ENCODE results near the gene EEF1A1. TPM values are rescaled to one million over a fixed set of nuclear protein-coding genes. Genes with fewer than 3 reads are reported as not detected.

Gene EEF1A1
- total RNA-seq, 1 experiment from 2014 or later: 9,713 TPM

DNA sequence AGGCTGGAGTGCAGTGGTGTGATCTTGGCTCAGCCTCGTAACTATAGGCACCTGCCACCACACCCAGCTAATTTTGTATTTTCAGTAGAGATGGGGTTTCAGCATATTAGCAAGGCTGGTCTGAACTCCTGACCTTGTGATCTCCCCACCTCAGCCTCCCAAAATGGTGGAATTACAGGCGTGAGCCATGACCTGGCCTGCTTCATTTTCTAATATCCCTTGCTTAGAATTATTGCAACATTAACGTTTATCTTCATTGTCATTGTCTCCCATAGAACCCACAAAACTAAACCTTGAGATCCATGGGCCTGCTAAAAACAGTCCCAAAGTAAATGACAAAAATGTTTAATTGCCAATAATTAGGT, 6.1 kb downstream of the EEF1A1 start:
- H3K27ac ChIP-seq (ENCODE audit: low read depth, low read length, poor library complexity, severe bottlenecking): peak overlapping the region; percentile 25
- H3K4me1 ChIP-seq (ENCODE audit: insufficient read depth, low read length, poor library complexity, severe bottlenecking): peaks cover 21% of the 10 kb centered on the region
- no TSS peak for BruUV-seq (replicated peaks)
- ChIA-PET POLR2A (ENCODE audit: low non-redundant PET) (no interaction called here), CTCF (interaction anchor here (0.6 kb wide), 1 partner anchor 66 kb away, joined by 3 read pairs; no protein-coding TSS in a partner anchor)
- peaks cover 52% of the 10 kb centered on the region for H3K36me3 ChIP-seq (ENCODE audit: insufficient read depth, low read length, poor library complexity, severe bottlenecking)
- no peak for TF ChIP-seq EZH2 (IDR thresholded peaks at IDR 0.05; ENCODE audit: borderline replicate concordance, low read depth, low read length, poor library complexity, severe bottlenecking)
- TF ChIP-seq, protein P1, sequence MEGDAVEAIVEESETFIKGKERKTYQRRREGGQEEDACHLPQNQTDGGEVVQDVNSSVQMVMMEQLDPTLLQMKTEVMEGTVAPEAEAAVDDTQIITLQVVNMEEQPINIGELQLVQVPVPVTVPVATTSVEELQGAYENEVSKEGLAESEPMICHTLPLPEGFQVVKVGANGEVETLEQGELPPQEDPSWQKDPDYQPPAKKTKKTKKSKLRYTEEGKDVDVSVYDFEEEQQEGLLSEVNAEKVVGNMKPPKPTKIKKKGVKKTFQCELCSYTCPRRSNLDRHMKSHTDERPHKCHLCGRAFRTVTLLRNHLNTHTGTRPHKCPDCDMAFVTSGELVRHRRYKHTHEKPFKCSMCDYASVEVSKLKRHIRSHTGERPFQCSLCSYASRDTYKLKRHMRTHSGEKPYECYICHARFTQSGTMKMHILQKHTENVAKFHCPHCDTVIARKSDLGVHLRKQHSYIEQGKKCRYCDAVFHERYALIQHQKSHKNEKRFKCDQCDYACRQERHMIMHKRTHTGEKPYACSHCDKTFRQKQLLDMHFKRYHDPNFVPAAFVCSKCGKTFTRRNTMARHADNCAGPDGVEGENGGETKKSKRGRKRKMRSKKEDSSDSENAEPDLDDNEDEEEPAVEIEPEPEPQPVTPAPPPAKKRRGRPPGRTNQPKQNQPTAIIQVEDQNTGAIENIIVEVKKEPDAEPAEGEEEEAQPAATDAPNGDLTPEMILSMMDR (conservative IDR thresholded peaks at IDR 0.05; ENCODE audit: low read depth, low read length): no peak
- no peak overlapping the region for H3K4me3 ChIP-seq (ENCODE audit: low read depth, low read length, poor library complexity, severe bottlenecking)
- no peaks in the 10 kb centered on the region for H3K27me3 ChIP-seq (replicated peaks; ENCODE audit: insufficient read depth, low read depth, low read length, poor library complexity)
- intact Hi-C loops (cut with micrococcal nuclease; ENCODE audit: unreplicated experiment): loop anchor here (1.0 kb wide), 1 partner anchor 96 kb away; no protein-coding TSS in a partner anchor
- H3K9me3 ChIP-seq (ENCODE audit: low read depth, low read length, poor library complexity, severe bottlenecking): no peaks in the 10 kb centered on the region
- DNase-seq (ENCODE audit: low spot score): no peak

DNA sequence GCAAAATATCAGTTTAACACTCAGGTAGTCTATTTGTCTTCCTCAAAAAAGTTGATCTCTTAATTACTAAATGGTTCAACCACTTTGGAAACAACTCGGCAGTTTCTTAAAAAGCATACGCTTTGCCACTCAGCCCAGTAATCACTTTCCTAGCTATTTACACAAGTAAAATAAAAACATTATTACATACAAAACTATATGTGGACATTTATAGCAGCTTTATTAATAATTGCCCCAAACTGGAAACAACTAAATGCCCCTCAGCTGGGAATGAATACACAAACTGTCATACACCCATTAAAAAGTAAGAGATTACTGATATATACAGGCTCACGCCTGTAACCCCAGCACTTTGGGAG, 7.4 kb downstream of the EEF1A1 start:
- Histone ChIP-seq H3K4me1 (ENCODE audit: insufficient read depth, low read length, poor library complexity, severe bottlenecking) (peaks cover 21% of the 10 kb centered on the region), H3K36me3 (ENCODE audit: insufficient read depth, low read length, poor library complexity, severe bottlenecking) (peaks cover 39% of the 10 kb centered on the region), H3K9me3 (ENCODE audit: low read depth, low read length, poor library complexity, severe bottlenecking) (no peaks in the 10 kb centered on the region), H3K4me3 (ENCODE audit: low read depth, low read length, poor library complexity, severe bottlenecking) (no peak overlapping the region), H3K27me3 (replicated peaks; ENCODE audit: insufficient read depth, low read depth, low read length, poor library complexity) (no peaks in the 10 kb centered on the region), H3K27ac (ENCODE audit: low read depth, low read length, poor library complexity, severe bottlenecking) (no peak overlapping the region)
- POLR2A ChIA-PET (ENCODE audit: low non-redundant PET): interaction anchor here (1.1 to 1.3 kb wide), 2 partner anchors 52 to 139 kb away, joined by 4 to 5 read pairs; partner anchors contain the start of gene MTO1
- CTCF ChIA-PET: no interaction called here
- BruUV-seq (replicated peaks): no TSS peak
- intact Hi-C loops (cut with micrococcal nuclease; ENCODE audit: unreplicated experiment): no loop called here
- no peak for TF ChIP-seq EZH2 (IDR thresholded peaks at IDR 0.05; ENCODE audit: borderline replicate concordance, low read depth, low read length, poor library complexity, severe bottlenecking)
- TF ChIP-seq, protein P1 (conservative IDR thresholded peaks at IDR 0.05; ENCODE audit: low read depth, low read length): no peak
- no peak for DNase-seq (ENCODE audit: low spot score)

DNA sequence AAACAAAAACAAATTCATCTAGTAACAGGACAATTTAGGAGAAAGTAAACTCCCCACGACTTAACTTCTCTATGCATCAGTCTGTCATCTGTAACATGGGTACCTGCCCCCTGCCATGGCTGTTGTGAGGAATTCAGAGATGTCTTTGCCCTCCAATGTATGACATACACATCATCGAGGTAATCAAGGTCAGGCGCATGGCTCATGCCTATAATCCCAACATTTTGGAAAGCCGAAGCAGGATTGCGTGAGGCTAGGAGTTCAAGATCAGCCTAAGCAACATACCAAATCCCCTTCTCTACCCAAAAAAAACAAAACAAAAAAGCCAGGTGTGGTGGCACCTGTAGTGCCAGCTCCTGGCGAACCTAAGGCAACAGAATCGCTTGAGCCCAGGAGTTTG, 9.0 kb downstream of the EEF1A1 start:
- intact Hi-C loops (cut with micrococcal nuclease; ENCODE audit: unreplicated experiment): no loop called here
- Histone ChIP-seq H3K4me3 (ENCODE audit: low read depth, low read length, poor library complexity, severe bottlenecking) (no peak overlapping the region), H3K27ac (ENCODE audit: low read depth, low read length, poor library complexity, severe bottlenecking) (no peak overlapping the region), H3K27me3 (replicated peaks; ENCODE audit: insufficient read depth, low read depth, low read length, poor library complexity) (no peaks in the 10 kb centered on the region), H3K4me1 (ENCODE audit: insufficient read depth, low read length, poor library complexity, severe bottlenecking) (peaks cover 14% of the 10 kb centered on the region), H3K9me3 (ENCODE audit: low read depth, low read length, poor library complexity, severe bottlenecking) (no peaks in the 10 kb centered on the region), H3K36me3 (ENCODE audit: insufficient read depth, low read length, poor library complexity, severe bottlenecking) (peaks cover 24% of the 10 kb centered on the region)
- no TSS peak for BruUV-seq (replicated peaks)
- POLR2A ChIA-PET (ENCODE audit: low non-redundant PET): interaction anchor here (0.7 kb wide), 1 partner anchor 101 kb away, joined by 3 read pairs; no protein-coding TSS in a partner anchor
- CTCF ChIA-PET: no interaction called here
- no peak for DNase-seq (ENCODE audit: low spot score)
- TF ChIP-seq, protein P1 (conservative IDR thresholded peaks at IDR 0.05; ENCODE audit: low read depth, low read length): no peak
- TF ChIP-seq EZH2 (IDR thresholded peaks at IDR 0.05; ENCODE audit: borderline replicate concordance, low read depth, low read length, poor library complexity, severe bottlenecking): no peak
